Coronary artery (tissue), 2 donors: Measurements from ENCODE around the gene WWP2.
"Not testable (repeated sequence)": the region's sequence is repeated elsewhere in the genome, so short reads cannot be mapped to it uniquely, and the experiment has no call there.

Experiments used
- DNase-seq: peaks from one replicate; pipeline ENCODE4 v3.0.0-alpha.2; 2017; ENCODE audit warnings: low spot score
- H3K27ac ChIP-seq, 2 donors: fragments of 200-600 bp; sonication (generic); one replicate each; pipeline ENCODE4 v1.5.1; 2016 to 2019
- H3K4me3 ChIP-seq: fragments of 200-600 bp; sonication (generic); 2 replicates; pipeline ENCODE4 v1.5.1; 2016; ENCODE audit warnings: mild to moderate bottlenecking, moderate library complexity
- TF ChIP-seq, protein P1 (sequence below): fragments of 200-600 bp; sonication (generic); IDR thresholded peaks from one replicate; pipeline ENCODE4 v1.5.1; 2019; ENCODE audit warnings: antibody characterized with exemption

WWP2 gene

GRCh38 chr16:69938981-69939820 lies 177.1 kb downstream of the WWP2 start:
- Histone ChIP-seq H3K27ac (peak overlapping the region; percentile 25 to 35), H3K4me3 (no peak overlapping the region)
- TF ChIP-seq, protein P1, sequence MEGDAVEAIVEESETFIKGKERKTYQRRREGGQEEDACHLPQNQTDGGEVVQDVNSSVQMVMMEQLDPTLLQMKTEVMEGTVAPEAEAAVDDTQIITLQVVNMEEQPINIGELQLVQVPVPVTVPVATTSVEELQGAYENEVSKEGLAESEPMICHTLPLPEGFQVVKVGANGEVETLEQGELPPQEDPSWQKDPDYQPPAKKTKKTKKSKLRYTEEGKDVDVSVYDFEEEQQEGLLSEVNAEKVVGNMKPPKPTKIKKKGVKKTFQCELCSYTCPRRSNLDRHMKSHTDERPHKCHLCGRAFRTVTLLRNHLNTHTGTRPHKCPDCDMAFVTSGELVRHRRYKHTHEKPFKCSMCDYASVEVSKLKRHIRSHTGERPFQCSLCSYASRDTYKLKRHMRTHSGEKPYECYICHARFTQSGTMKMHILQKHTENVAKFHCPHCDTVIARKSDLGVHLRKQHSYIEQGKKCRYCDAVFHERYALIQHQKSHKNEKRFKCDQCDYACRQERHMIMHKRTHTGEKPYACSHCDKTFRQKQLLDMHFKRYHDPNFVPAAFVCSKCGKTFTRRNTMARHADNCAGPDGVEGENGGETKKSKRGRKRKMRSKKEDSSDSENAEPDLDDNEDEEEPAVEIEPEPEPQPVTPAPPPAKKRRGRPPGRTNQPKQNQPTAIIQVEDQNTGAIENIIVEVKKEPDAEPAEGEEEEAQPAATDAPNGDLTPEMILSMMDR, result no peak
- no peak for DNase-seq

- H3K27ac ChIP-seq, result peak overlapping the region; percentile 25 to 81
- DNase-seq, result no peak
- H3K4me3 ChIP-seq, result no peak overlapping the region
- TF ChIP-seq, protein P1, result no peak
Measured at GRCh38 chr16:69939821-69940585, 177.9 kb downstream of the WWP2 start.

DNA sequence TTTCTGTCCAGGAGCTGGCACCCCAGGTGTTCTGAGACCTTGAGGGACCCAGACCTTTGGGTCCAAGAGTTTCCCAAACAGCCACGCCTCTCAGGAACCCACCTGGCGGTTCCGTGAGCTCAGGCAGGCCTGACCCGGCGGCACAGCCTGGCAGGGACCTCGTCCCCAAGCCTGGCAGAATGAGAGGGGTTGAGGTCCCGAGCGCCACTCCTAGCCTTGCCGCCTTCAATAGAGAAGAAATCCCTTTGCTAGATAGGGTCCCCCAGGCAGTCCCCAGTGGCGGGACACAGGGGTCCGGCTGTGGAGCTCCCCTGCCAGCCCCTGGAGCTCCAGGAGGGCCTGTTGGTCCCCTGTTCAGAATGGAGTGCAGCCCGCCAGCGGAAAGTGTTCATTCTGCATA lies 178.5 kb downstream of the WWP2 start:
- H3K27ac ChIP-seq, result peak overlapping the region; percentile 45 to 81
- no peak overlapping the region for H3K4me3 ChIP-seq
- DNase-seq, result no peak
- TF ChIP-seq, protein P1, result no peak

- TF ChIP-seq, protein P1, result no peak
- peak; percentile 78 for DNase-seq
- H3K4me3 ChIP-seq, result peak overlapping the region; percentile 22
- peak overlapping the region; percentile 54 to 81 for H3K27ac ChIP-seq
Measured at GRCh38 chr16:69941251-69942098, 179.3 kb downstream of the WWP2 start.

- TF ChIP-seq, protein P1, result no peak
- peak overlapping the region; percentile 22 for H3K4me3 ChIP-seq
- DNase-seq, result peak; percentile 76
- H3K27ac ChIP-seq, result peak overlapping the region; percentile 54 to 81
Measured at GRCh38 chr16:69942099-69942491, 180.0 kb downstream of the WWP2 start.

DNA sequence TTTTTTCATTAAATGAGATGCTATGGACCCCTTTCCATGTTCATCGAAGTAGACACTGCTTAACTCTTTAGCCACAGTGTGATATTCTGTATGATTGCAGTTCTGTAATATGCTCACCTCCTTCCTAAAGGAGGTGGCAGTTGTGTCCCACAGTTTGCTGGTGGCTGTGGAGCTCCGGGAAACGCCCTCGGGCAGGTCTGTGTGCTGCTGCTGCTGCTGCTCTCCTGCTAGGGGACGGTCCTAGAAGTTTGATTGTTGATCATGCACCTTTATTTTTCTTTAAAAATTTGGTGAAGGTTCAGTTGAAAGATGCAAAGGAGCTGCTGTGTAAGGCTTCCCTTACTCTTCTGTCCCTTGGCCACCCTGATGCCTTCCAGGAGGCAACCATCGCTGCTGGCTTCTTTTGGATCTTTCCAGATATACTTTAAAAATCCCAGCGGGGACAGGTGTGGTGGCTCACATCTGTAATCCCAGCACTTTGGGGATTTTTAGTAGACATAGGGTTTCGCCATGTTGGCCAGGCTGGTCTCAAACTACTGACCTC lies 180.6 kb downstream of the WWP2 start:
- no peak for DNase-seq
- H3K27ac ChIP-seq, result peak overlapping the region in 1 of 2 donors; percentile 81
- no peak overlapping the region for H3K4me3 ChIP-seq
- TF ChIP-seq, protein P1, result no peak

DNA sequence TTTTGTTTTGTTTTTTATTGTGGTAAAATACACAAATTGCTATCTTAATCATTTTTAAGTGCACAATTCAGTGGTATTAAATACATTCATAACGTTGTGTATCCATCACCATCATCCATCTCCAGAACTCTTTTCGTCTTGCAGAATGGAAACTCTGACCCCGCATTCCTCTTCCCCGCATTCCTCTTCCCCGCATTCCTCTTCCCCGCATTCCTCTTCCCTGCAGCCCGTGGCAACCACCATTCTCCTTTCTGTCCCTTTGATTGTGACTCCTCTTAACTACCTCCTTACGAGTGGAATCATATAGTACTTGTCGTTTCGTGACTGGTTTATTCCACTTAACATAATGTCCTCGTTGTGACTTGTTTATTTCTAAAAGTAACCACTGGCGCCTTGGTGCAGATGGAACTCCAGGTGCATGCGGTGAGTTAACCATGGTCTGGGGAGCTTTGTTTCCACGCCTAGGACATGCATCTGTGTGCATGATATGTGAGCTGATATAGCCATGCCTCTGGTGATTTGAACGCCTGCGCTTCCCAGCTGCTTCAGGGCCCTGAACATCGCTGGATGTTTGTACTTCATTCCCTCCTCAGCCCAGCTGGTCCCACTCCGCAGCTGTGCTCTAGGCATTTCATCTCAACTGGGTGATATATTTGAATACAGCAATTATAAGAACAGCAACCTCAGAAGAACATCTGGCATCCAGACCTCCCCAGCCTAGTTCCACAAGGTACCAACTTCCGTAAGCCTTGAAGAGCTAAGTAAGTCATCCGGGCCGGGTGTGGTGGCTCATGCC lies 181.3 kb downstream of the WWP2 start:
- not testable (repeated sequence) for DNase-seq, H3K27ac ChIP-seq, H3K4me3 ChIP-seq

GRCh38 chr16:69950411-69950810 lies 188.3 kb downstream of the WWP2 start:
- H3K4me3 ChIP-seq, DNase-seq, H3K27ac ChIP-seq: not testable (repeated sequence)

GRCh38 chr16:69951017-69951671 lies 189.0 kb downstream of the WWP2 start, which contains the start of gene CLEC18A:
CLEC18A (plus strand) TSS chr16:69951334; CDS start chr16:69951367, 33 bp downstream.
- DNase-seq, H3K27ac ChIP-seq, H3K4me3 ChIP-seq: not testable (repeated sequence)
